Measurements from ENCODE around the gene AVEN.

- TF ChIP-seq POLR2AphosphoS5 (IDR thresholded peaks at IDR 0.05), result no peak
- no peak for TF ChIP-seq EP300 (IDR thresholded peaks at IDR 0.05)
- no peak for TF ChIP-seq CTCF (IDR thresholded peaks at IDR 0.05)
Measured at GRCh38 chr15:33903661-33904060, 135.3 kb downstream of the AVEN start.
